ENCODE results near the gene ZBTB4.

The ZBTB4 gene

GRCh38 chr17:7419819-7420610 lies 59.4 kb downstream of the ZBTB4 start, which contains the start of gene SPEM1:
TSS of gene SPEM1 (plus strand) at chr17:7420324. CDS start at chr17:7420385, 61 bp downstream.
- DNase-seq = no peak
- ATAC-seq = no peak

DNA sequence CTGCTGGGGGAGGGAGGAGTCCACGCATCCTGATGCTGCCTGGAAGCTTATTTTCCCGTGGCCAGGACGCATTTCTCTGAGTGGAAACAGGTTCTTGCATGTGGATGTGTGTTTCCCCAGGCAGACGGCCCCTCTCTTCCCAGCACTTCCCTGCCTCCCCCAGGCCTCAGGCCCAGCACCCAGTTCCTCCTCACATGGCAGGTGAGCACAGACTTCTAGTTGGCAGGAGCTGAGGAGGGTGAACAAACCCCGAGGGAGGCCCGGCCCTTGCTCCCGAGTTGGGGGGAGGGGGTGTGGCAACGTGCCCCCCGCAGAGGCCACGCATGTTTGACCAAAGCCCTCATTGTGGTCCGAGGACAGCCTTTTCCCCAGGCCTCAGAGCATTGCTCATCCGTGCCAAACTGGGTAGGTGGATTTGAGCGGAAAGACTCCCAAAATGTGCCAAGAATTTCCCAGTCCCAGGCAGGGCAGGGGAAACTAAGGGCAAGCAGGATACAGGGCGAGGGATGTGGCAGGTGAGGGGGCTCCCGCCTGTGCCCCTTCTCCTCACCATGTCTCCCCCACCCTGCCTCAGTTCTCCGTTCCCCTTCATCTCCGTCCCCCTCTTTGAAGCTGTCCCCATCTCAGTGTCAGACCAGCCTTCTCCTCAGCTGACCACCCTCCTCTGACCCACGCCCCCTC lies 60.8 kb downstream of the ZBTB4 start:
- ATAC-seq (no peak), DNase-seq (no peak)

- DNase-seq (no peak), ATAC-seq (no peak)
Measured at GRCh38 chr17:7417056-7417655, 62.3 kb downstream of the ZBTB4 start.

DNA sequence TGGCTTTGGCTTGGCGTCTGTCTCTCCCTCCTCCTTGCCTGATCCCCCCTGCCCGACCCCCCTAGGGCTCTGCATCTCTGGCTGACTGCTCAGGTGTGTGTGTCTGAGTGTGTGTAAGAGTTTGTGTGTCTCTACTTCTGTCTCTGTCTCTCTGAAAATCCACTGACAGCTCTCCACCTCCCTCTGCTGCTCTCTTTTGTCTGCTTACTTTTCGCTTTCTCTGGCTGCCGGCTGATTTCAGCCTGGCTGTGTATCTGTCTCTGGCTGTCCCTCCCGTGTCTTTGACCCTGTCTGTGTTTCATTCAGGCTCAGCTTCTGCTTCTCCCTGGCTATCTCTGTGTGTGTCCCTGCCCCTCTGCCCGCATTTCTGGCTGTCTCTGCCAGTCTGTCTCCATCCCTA lies 63.1 kb downstream of the ZBTB4 start:
- ATAC-seq (no peak), DNase-seq (no peak)

GRCh38 chr17:7415784-7416183 lies 63.6 kb downstream of the ZBTB4 start:
- no peak for ATAC-seq

DNA sequence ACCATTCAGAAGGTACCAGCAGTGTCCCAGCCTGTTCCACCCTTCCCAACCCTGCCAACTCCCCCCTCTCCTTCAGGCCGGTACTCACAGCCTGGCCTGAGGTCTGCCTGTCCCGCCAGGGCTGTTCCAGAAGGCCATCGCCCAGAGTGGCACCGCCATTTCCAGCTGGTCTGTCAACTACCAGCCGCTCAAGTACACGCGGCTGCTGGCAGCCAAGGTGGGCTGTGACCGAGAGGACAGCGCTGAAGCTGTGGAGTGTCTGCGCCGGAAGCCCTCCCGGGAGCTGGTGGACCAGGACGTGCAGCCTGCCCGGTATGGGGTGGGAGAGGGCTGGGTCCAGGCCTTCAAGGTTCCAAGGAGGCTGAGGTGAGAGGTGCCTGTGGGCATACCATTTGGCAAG lies 64.6 kb downstream of the ZBTB4 start:
- DNase-seq (no peak), ATAC-seq (no peak)

More at GRCh38 chr17:7415784-7416183, 63.6 kb downstream of the ZBTB4 start:
- no peak for DNase-seq

DNA sequence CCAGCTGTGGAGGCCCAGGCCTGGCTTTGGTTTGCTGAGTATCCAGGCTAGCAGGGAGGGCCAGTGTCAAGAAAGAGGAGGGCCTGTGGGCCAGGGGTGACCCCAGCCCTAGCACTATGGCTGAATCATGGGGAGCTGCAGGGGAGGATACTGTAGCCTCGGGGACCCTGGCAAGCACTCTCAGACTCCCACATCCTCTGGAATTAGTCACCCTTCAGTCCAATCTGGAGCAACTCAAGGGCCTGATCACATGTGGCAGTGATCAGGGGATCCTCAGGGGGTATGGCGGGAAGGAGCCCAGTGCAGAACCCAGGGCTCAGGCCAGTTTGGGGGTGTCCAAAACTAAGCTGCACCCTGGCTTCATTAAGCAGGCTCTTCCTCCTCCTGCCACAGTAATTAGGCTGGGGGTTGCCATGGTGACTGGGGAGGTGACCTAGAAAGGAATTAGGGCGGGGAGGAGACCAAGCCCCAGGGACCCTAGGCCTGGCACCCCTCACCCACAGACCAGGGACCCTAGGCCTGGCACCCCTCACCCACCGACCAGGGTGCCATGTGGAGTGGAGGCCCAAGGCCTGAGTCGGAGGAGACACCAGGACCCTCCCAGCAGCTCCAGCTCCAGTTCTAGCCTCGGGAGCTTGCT lies 66.0 kb downstream of the ZBTB4 start:
- no peak for DNase-seq
- no peak for ATAC-seq

DNA sequence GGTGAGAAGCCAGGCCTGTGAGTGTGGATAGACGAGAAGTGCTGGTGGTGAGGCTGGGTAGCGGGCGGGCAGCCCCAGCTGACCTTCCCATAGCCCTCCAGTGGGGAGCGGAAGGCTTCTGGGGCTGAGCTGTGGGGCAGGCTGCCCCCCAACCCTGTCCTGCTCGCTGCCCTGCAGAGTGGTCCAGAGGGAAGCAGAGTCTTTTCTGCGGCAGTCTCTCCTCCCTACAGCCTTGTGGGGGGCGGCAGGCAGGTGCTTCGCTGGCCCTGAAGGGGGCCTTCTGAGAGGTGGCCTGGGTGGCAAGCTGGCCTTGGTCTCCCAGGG lies 68.0 kb downstream of the ZBTB4 start:
- DNase-seq (no peak), ATAC-seq (no peak)

GRCh38 chr17:7410634-7411426 lies 68.6 kb downstream of the ZBTB4 start:
- ATAC-seq = no peak

DNA sequence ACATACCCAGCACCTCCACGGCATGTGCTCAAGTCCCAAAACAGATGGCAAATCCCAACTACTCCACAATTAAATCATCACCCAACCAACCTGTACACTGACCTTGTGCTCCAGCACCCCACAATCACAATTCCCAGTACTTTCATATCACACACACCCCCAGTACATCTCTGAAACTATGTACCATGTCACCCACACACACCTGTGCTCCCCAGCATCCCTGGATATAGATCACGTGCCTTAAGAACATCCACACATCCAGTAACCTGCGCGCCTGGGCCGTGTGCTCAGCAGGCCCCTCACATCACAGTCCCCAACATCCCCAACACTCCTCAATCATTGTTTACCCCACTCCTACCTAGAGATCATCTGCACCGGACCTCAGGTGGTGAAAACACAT lies 69.7 kb downstream of the ZBTB4 start:
- no peak for ATAC-seq

More at GRCh38 chr17:7410634-7411426, 68.6 kb downstream of the ZBTB4 start:
- DNase-seq = no peak

More for the DNA sequence above, 69.7 kb downstream of the ZBTB4 start:
- no peak for DNase-seq
